Adrenal gland (tissue), 5 donors: ENCODE results near the gene ZP4.

Experiments used
- POLR2A ChIP-seq, 2 donors: fragments of 450-650 bp; IDR thresholded peaks; one replicate each; pipeline ENCODE4 v1.6.1; 2017; ENCODE audit warnings: antibody characterized with exemption in 2 of 2, mild to moderate bottlenecking in 2 of 2, moderate library complexity in 1 of 2
- TF ChIP-seq, protein P1 (sequence below), 6 experiments: fragments of 450-650 bp in 4 of 6; fragments of 200-600 bp in 2 of 6; sonication (generic) in 1 of 6; IDR thresholded peaks; 1 replicate in 5 of 6; 2 replicates in 1 of 6; pipeline versions ENCODE4 v1.5.1 to v1.8.0; 2016 to 2021; ENCODE audit warnings: antibody characterized with exemption in 6 of 6, mild to moderate bottlenecking in 2 of 6, moderate library complexity in 1 of 6
- donor health status: DM: no; HTN: no; CAD: no.

DNA sequence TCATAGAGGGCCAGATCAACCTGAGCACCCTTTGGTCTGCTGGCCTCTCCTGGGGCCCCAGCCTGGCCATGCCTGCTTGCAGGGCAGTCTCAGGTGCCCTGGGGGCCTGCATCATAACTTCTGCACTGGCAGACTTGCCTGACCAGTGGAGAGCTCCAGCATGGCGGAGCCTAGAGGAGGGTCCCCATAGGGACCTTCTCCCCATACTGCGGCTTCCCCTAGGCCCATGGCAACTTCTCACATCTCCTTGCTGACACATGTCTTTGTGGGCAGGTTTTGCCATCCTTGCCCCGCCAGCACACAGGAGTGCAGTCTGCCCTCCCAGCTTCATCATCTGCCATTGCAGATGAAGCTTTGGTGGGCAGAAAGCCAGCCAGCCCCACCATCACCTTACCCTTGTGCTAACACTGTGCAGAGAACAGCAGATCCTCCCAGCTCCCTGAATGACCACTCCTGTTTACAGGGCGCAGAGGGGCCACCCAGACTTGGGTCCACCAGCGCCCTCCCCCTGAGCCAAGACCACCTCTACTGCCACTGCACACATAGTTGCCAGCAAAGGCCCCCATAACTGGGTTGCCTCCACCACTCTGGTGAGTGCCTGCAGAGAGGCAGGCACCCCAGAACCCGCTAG, 51.7 kb downstream of the ZP4 start:
- TF ChIP-seq, protein P1, sequence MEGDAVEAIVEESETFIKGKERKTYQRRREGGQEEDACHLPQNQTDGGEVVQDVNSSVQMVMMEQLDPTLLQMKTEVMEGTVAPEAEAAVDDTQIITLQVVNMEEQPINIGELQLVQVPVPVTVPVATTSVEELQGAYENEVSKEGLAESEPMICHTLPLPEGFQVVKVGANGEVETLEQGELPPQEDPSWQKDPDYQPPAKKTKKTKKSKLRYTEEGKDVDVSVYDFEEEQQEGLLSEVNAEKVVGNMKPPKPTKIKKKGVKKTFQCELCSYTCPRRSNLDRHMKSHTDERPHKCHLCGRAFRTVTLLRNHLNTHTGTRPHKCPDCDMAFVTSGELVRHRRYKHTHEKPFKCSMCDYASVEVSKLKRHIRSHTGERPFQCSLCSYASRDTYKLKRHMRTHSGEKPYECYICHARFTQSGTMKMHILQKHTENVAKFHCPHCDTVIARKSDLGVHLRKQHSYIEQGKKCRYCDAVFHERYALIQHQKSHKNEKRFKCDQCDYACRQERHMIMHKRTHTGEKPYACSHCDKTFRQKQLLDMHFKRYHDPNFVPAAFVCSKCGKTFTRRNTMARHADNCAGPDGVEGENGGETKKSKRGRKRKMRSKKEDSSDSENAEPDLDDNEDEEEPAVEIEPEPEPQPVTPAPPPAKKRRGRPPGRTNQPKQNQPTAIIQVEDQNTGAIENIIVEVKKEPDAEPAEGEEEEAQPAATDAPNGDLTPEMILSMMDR (IDR thresholded peaks at IDR 0.05), result no peak
- no peak for TF ChIP-seq POLR2A (IDR thresholded peaks at IDR 0.05)
